ENCODE data around the gene WDR36.

The WDR36 gene

DNA sequence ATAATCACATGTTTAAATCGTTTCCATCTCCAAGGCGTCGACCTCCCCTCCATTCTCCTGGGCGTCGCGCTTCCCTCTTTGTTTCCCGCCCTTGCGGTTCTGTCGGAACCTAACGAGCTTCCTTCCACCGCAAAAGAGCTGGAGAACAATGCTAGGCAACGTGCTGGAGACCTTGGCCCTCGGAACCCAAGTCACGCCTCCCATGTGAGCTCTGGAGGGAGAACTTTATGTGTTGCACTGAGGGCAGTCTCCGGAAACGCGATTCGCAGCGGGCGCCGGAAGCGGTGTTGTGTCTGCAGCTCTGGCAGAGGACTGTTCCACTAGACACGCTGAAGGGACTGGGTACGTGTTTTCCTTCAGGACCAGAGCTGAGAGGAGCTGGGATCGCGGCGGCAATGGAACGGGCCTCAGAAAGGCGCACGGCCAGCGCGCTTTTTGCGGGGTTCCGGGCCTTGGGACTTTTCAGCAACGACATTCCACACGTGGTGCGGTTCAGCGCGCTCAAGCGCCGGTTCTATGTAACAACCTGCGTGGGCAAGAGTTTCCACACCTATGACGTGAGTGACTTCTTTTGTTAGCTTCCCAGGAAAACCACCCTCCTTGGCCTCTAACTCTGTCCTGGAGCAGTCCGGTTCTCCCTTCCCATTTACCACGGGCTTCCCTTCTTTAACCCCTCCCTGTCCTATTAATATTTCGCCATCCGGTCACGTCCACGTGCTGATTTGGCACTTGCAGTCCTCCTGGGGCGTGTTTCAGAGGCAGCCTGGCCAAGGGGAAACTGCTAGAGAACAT lies at the start of gene WDR36:
WDR36 (plus strand) TSS at position 287 of the 792 bp plus-strand sequence; CDS start at position 396, 109 bp downstream.
- DNase-seq (ENCODE audit: low read depth), result peak; percentile 79

- DNase-seq (ENCODE audit: low read depth), result no peak
These were observed 48.2 kb upstream of the WDR36 start for GRCh38 chr5:111043712-111044506.

DNA sequence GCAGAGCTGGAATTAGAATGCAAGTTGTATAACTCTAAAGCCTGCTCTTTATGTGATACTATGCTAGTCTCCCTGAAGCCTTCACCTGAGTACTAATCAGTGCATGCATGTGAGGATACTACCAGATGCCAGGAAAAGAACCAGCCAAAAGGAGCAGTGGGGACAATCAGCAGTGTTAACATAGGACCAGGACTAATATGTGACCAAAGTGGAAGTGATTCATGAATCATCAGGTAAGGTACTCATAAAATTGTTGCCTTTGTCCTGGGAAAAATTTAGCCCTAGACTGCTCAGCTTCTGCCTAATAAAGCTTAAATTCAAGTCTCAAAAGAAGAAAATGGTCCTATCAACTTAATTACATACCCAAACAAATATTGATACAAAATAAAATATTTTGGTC lies 34.1 kb upstream of the WDR36 start:
- DNase-seq (ENCODE audit: low read depth), result no peak

DNA sequence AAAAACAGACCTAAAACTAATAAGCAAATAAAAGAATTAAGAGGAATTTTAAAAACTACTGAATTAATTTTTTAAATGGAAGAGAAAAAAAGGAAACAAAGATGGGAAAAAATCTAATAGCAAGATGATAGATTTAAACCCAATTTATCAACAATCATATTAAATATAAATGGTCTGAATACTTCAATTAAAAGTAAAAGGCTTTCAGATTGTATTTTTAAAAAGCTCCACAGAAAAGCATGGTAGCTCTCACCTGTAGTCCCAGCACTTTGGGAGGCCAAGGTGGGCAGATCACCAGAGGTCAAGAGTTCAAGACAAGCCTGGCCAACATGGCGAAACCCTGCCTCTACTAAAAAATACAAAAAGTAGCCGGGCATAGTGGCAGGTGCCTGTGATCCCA lies 32.0 kb upstream of the WDR36 start:
- DNase-seq (ENCODE audit: low read depth), result no peak

DNA sequence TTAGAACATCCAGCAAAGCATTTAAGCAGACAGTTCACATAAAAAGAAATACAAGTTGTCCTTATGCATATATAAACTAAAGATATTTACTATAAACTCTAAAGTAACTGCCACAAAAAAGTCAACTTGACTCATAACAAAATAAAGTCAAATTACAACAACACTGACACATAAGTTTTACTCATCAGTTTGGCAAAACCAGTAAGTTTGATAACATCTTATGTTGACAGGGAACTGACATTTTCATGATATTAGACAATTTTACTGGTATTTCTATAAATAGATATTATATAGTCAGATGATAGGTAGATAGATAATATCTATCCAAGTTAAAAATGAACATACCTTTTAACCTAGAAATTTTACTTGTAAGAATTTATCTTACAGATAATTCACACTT lies 30.5 kb upstream of the WDR36 start:
- no peak for DNase-seq (ENCODE audit: low read depth)

- DNase-seq (ENCODE audit: low read depth), result no peak
These were observed 28.3 kb upstream of the WDR36 start for GRCh38 chr5:111063709-111064322.

- no peak for DNase-seq (ENCODE audit: low read depth)
These were observed 25.7 kb upstream of the WDR36 start for GRCh38 chr5:111066261-111066938.

DNA sequence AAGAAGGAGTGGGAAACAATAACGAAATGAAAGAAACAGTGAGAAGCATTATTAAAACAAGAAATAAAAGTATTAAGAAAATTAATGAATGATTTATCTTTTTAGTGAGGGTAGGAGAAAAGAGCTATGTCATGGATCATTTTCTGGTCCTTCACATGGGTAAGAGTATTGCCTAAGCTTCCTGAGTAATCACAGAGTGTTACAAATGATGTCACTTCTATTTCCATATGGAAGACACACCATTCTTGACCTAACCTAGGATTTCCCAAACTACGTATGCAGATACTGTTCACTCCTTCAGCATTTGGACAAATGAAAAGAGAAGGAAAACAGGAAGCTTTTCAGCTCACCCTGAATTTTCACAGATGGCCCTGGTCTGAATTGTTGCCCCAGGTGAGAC lies 23.9 kb upstream of the WDR36 start:
- DNase-seq (ENCODE audit: low read depth), result no peak

GRCh38 chr5:111069839-111070238 lies 22.3 kb upstream of the WDR36 start:
- no peak for DNase-seq (ENCODE audit: low read depth)

GRCh38 chr5:111070272-111071134 lies 21.6 kb upstream of the WDR36 start:
- DNase-seq (ENCODE audit: low read depth), result no peak

DNA sequence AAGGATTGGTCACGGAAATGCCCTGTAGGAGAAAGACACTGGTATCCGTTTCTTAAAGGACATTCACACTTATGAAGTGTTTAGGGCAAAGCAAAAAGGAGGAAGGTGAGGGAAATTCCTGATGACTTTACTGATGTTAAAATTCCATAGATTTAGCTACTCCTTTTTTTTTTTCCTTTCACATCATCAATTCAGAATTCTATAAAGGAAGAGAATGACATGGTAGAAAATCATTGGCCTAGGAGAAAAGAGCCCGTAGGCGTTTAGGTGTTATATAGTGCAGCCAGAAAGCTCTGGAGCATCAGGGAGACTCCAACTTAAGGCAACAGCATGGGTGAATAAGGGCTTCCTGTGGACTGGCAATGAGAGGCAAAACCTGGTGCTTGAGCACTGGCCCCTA lies 20.7 kb upstream of the WDR36 start, which contains the start of gene TSLP:
TSLP (plus strand) TSS at position 301 of the 400 bp plus-strand sequence. CDS start 178 bp downstream, outside the sequence.
- no peak for DNase-seq (ENCODE audit: low read depth)

DNA sequence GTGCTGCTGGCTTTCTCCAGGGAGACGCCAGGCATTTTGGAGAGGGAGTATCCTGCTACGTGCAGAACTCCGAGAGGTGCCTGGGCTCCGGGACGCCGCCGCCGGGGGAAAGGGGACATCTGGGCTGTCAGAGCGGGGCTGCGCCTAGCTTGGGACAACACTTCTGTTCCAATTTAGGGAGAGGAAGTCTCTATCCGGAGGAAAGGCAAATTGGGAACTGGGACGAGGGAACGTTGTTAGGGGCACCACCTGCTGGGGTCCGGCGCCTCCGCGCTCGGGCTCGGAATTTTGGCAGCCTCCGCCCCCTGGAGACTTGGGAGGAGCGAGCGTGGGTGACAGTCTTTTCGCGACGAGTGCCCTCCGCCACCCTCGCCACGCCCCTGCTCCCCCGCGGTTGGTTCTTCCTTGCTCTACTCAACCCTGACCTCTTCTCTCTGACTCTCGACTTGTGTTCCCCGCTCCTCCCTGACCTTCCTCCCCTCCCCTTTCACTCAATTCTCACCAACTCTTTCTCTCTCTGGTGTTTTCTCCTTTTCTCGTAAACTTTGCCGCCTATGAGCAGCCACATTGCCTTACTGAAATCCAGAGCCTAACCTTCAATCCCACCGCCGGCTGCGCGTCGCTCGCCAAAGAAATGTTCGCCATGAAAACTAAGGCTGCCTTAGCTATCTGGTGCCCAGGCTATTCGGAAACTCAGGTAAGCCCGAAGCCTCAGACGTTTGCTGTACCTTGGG lies 19.0 kb upstream of the WDR36 start:
- DNase-seq (ENCODE audit: low read depth), result no peak

DNA sequence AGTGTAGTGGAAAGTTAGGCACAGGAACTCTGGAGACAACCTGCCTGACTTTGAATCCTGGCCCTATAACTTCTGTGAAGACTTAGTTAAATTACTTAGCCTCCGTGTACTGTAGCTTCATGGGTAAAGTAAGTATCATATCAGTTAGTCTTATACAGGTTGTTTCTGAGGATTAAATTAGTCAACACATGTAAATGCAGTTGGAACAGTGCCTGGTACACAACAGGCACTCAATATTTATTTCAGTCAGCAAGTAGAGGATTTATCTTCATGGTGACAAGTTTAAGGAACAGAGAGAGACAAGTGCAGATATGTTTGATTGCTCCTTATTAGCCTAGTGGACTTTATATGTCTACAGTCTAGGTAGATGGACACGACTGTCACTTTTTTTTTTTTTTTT lies 17.9 kb upstream of the WDR36 start:
- DNase-seq (ENCODE audit: low read depth), result no peak

DNA sequence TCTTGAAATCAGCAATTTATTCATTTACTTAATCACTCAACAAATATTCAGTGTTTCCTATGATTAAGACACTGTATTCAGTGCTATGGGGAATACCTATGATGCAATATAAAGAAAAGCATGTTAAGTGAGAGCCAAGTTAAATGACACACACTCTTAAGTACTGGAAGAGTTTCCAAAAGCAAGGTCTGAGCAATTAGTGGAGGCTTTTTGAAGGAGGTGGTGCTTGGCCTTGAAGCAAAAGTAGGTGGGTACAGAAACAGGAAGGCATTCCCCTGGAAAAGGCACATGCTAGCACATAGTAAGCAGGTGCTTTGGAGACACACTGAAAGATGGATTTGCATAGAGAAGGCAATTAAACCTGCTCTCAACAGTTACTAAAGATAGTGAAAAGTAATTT lies 16.6 kb upstream of the WDR36 start:
- DNase-seq (ENCODE audit: low read depth), result no peak

DNA sequence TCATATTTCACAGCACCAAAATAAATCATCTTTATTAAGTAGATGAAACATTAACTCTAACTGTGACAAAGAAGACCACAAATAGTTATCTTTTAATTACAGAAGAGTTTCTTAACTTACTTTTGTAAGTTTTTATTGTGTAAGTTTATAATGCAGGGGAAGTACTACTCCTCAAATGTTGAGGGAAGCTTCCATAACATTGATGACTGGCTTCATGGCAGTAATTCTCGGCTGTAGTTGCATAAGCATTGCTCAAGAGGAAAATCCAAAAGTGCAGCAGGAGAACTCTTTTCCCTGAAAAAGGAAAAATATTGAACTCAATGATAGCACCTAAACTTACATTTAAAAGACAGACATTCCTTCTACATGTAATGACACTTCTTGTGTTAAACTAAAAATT lies 16.1 kb upstream of the WDR36 start:
- no peak for DNase-seq (ENCODE audit: low read depth)

- DNase-seq (ENCODE audit: low read depth), result no peak
These were observed 14.5 kb upstream of the WDR36 start for GRCh38 chr5:111077678-111078077.

- DNase-seq (ENCODE audit: low read depth), result no peak
These were observed 12.3 kb upstream of the WDR36 start for GRCh38 chr5:111079846-111080245.

- no peak for DNase-seq (ENCODE audit: low read depth)
These were observed 8.8 kb upstream of the WDR36 start for GRCh38 chr5:111083323-111083722.

- no peak for DNase-seq (ENCODE audit: low read depth)
These were observed 3.8 kb downstream of the WDR36 start for GRCh38 chr5:111095982-111096381.

DNA sequence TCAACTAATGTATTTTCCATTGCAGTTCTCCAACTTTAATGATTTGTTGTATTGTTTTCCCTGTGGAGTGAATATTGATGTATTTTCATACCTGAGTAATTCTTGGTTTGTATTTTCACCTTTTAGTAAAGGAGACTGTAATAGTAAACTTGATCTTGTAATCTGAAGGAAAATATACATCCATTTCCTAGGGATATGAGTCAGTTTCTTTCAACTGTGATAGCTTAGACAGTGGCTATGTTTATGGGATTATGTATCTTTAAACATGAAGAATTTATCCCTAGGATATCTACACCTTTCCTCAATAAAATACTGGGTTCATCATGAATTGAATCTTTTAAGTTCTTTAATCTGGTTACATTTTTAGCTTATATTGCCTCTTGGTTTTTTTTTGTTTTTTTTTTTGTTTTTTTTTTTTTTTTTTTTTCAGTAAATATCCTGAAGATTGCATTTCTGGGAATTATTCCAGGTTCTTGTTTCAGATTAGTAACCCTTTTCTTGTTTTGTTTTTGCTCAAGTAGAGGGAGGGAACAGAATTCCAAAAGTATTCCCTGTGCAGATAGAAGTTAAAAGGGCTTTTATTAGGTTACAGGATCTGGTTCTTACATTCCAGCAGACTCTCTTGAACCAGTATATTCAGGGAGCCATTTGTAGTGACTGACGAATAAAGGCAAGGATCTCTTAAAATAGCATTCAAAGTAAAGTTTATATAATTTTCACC lies 7.1 kb downstream of the WDR36 start:
- DNase-seq (ENCODE audit: low read depth), result no peak

All from stimulated activated CD8-positive, alpha-beta memory T cell treated with anti-CD3 and anti-CD28 coated beads, Interleukin-15, amount 100 ng/mL, for 24 hours (primary cell).